GM12872 (cell line): ENCODE results near the gene TAOK1.

Experiments
- TF ChIP-seq, protein P1 (sequence below): IDR thresholded peaks from 3 replicates; pipeline ENCODE4 v1.5.1; 2011; ENCODE audit warnings: low read depth, mild to moderate bottlenecking, low read length, moderate library complexity; ENCODE audit not compliant: insufficient read depth

The TAOK1 gene

DNA sequence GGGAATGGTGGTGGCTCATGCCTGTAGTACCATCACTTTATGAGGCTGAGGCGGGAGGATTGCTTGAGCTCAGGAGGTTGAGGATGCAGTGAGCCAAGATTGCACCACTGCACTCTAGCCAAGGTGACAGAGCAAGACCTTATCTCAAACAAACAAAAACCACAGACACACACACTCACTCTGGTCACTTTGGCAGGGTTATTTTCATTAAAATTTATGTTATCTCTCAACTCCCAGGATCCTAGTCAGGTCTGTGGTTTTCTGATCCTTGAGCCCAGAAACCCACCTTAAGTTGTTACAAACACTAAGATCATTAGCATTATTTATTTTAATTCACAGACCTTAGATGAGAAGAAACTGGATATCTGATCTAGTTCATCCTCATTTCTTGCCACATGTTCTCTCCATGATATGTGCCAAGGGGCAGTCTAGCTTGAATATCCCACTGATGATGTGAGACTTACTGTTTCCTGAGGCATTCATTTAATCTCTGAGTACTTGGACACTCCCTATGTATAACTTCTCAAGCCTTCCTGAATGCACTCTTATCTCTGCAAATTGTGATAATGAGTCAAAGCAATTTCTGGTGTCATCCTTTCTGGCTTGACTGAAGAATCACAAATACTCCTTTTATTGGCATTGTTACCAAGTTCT is 167.0 kb downstream of the TAOK1 start:
- TF ChIP-seq, protein P1, sequence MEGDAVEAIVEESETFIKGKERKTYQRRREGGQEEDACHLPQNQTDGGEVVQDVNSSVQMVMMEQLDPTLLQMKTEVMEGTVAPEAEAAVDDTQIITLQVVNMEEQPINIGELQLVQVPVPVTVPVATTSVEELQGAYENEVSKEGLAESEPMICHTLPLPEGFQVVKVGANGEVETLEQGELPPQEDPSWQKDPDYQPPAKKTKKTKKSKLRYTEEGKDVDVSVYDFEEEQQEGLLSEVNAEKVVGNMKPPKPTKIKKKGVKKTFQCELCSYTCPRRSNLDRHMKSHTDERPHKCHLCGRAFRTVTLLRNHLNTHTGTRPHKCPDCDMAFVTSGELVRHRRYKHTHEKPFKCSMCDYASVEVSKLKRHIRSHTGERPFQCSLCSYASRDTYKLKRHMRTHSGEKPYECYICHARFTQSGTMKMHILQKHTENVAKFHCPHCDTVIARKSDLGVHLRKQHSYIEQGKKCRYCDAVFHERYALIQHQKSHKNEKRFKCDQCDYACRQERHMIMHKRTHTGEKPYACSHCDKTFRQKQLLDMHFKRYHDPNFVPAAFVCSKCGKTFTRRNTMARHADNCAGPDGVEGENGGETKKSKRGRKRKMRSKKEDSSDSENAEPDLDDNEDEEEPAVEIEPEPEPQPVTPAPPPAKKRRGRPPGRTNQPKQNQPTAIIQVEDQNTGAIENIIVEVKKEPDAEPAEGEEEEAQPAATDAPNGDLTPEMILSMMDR = no peak

DNA sequence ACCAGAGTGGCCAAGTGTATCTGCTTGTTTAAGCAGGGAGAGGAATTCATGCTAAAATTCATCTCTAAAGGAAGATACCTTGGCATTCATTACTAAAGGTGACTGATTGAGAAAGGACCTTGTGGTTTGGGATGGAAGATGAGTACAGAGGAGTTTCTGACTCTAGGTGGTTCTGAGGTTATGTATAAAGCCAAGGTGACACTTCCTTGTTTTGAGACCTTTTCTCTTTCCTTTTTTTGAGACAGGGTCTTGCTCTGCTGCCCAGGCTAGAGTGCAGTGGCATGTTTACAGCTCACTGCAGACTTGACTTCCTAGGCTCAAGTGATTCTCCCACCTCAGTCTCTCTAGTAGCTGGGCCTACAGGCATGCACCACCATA is 167.6 kb downstream of the TAOK1 start:
- TF ChIP-seq, protein P1 = no peak

DNA sequence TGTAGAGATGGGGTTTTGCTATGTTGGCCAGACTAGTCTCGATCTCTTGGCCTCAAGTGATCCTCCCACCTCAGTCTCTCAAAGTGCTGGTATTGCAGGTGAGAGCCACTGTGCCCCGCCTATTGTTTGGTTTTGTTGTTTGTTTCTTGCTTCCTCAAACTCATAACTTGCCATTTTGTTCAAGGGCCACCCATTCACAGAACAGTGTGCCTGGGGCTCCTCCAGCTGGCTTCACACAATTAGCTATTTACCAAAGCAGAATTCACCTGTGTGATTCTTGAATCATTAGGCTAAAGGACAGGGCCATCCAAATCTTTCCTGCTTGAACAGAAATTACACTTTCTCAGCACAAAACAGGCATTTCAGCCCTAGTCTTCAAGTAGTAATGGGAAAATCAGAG is 169.5 kb downstream of the TAOK1 start:
- TF ChIP-seq, protein P1 = no peak

DNA sequence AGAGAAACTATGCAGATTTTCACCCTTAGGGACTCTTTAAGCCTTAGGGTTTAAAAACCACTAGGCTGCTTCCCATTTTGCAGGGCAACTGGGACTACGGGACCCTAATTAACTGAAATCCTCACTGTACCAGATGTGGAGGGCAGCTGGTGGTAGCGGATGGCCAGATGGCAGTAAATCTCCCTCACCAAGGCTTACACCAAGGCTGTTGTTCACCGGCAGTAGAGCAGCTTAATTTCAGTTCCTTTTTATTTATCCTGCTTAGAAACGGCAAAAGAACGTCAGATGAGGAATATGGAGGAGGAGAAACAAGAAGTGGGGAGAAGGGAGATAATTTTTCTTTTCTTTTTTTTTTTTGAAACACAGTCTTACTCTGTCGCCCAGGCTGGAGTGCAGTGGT is 170.2 kb downstream of the TAOK1 start:
- TF ChIP-seq, protein P1 = no peak

DNA sequence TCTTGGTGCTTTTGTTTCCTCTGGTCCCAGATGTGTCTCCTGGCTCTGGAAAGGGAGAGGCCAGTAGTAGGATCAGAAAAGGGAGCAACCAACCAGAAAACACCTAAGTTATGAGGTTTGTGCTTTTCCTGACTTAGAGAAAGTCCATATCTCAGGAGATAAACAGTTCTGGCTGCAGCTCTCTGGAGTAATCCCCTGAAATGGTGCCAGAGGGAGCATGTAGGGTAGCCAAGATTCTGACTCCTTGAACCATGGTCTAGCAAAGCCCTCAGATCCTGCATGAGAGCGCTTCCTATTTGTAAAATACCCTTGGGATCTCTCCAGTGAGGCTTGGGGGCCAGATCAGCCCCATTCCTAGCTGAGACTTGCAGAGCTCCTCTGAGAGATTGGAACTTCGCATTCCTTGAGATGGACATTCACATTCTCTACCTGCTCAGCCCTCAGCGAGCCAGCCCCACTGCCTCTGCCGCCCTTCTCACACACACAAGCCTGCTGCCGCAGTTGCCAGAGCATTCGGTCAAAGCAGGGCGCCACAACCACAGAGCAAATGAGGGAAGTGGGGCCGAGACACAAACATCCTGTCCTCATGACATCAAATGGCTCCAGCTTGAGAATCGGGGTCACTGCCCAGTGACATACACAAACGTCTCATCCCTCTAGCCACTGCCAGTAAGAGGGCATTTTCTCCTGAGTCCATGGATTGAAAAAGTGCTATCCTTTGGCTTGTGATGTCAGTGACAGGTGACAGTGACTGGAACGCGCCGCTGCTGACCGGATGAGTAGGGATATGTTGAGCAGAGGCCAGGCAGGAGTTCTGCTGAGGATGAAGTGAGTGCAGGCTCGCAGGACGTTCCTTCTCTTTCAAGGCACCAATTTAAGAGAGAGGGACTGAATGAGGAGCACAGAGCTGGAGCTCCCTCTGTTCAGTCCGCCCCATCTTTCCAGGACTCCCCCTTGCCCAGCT is 171.7 kb downstream of the TAOK1 start:
- TF ChIP-seq, protein P1 = no peak

DNA sequence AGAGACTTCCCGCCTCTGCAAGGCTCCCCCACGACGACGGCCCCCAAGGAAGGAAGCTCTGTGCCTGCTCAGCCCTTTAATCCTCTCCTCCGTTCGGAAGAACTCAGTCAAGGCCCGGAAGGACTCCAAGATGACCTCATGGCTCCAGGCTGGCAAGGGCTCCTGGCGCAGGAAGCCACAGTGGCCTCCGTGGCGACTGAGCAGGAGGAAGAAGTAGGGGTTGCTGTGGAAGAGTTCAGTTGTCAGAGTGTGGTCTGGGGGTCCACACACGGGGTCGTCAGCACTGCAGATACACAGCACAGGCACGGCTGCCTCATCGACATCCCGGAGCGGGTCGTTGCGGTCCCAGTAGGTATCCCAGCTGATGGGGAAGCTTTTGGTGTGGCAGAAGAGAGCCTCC is 172.5 kb downstream of the TAOK1 start:
- TF ChIP-seq, protein P1 = no peak

DNA sequence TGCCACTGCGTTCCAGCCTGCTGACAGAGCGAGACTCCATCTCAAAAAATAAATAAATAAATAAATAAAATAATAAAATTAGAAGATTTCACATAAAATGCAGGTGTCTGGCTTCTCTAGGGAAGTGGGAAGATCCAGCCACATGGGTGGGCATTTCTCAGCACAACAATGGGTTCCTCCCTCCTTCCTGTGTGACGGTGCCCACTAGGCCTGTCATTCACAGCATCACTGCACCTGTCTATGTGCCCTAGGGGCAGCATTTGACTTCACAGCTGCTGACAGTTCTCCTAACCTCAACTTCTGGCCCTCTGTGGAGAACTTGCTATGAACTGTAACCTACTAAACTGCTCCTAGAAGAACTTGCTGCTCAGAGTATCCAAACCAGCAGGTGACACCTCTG is 173.7 kb downstream of the TAOK1 start:
- TF ChIP-seq, protein P1 = no peak
